ENCODE results near the gene LYZL2.
A peak's percentile ranks its signal among the peaks of the same experiment; 100 is the strongest.
"Not testable (repeated sequence)": the region's sequence is repeated elsewhere in the genome, so short reads cannot be mapped to it uniquely, and the experiment has no call there.

LYZL2 gene

GRCh38 chr10:30629653-30630052, at the start of gene LYZL2:
TSS of gene LYZL2 (minus strand) at chr10:30629753. CDS start at chr10:30626915, 2,838 bp downstream.
- no peak for DNase-seq (ENCODE audit: extremely low spot score)
- TF ChIP-seq L3MBTL2 (conservative IDR thresholded peaks at IDR 0.05) (no peak), ELF4 (IDR thresholded peaks at IDR 0.05) (no peak), CTBP1 (IDR thresholded peaks at IDR 0.05; ENCODE audit: borderline replicate concordance) (no peak), ZNF384 (IDR thresholded peaks at IDR 0.05) (no peak), NFRKB (IDR thresholded peaks at IDR 0.05) (no peak)
- TF ChIP-seq, protein P1, sequence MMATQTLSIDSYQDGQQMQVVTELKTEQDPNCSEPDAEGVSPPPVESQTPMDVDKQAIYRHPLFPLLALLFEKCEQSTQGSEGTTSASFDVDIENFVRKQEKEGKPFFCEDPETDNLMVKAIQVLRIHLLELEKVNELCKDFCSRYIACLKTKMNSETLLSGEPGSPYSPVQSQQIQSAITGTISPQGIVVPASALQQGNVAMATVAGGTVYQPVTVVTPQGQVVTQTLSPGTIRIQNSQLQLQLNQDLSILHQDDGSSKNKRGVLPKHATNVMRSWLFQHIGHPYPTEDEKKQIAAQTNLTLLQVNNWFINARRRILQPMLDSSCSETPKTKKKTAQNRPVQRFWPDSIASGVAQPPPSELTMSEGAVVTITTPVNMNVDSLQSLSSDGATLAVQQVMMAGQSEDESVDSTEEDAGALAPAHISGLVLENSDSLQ (IDR thresholded peaks at IDR 0.05), result no peak
- ChIA-PET POLR2A (no interaction called here), CTCF (interaction anchor here (0.6 to 2.6 kb wide), 2 partner anchors 10 to 41 kb away, joined by 3 to 7 read pairs; no protein-coding TSS in a partner anchor)

DNA sequence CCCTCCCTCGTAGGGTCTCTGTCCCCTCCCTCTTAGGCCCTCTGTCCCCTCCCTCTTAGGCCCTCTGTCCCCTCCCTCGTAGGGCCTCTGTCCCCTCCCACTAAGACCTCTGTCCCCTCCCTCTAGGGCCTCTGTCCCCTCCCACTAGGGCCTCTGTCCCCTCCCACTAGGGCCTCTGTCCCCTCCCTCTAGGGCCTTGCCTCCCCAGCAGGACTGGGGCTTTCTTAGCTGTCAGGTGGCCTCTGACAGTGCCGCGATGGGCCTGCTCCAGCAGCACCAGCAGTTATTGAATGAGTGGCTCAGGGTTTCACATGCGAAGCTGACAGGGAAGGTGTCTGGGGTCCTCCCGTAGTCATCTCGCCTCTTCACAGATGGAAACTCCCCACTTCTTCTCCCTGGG, 48.1 kb upstream of the LYZL2 start:
- DNase-seq (ENCODE audit: extremely low spot score); CTCF ChIA-PET; POLR2A ChIA-PET: not testable (repeated sequence)

DNA sequence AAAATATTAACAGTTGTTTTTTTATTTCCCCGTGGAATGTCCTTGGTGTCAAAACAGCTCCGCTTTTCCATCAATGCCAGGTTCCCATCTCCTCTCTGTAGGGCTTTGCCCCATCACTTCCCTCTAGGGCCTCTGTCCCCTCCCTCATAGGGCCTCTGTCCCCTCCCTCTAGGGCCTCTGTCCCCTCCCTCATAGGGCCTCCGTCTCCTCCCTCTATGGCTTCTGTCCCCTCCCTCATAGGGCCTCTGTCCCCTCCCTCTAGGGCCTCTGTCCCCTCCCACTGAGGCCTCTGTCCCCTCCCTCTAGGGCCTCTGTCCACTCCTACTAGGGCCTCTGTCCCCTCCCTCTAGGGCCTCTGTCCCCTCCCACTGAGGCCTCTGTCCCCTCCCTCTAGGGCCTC, 47.6 kb upstream of the LYZL2 start:
- CTCF ChIA-PET; DNase-seq (ENCODE audit: extremely low spot score); POLR2A ChIA-PET: not testable (repeated sequence)

- no peak for DNase-seq (ENCODE audit: extremely low spot score)
- POLR2A ChIA-PET, result no interaction called here
- CTCF ChIA-PET, result interaction anchor here (1.0 kb wide), 1 partner anchor 12 kb away, joined by 3 read pairs; no protein-coding TSS in a partner anchor
- no peak for TF ChIP-seq FOXM1 (IDR thresholded peaks at IDR 0.05; ENCODE audit: borderline replicate concordance)
These were observed 46.5 kb upstream of the LYZL2 start for GRCh38 chr10:30675791-30676718.

DNA sequence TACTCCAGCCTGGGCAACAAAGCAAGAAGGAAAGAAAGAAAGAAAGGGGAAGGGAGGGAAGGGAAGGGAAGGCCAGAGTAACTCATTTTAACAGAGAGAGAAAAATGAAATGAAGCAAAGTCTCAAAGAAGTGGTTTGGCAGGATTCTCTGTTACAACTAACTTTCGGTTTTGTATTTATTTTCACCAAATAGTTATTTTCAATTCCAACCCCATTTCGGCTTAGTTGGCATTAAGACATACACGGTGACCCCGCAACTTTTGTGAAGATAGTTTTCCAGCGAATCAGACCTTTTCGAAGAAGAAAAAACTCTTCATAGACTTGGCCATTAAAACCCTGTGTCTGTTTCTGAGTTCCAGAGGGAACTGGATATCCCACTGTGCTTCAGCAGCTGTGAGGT, 45.2 kb upstream of the LYZL2 start:
- ChIA-PET POLR2A (no interaction called here), CTCF (no interaction called here)
- no peak for DNase-seq (ENCODE audit: extremely low spot score)
- no peak for TF ChIP-seq LEF1 (IDR thresholded peaks at IDR 0.05; ENCODE audit: borderline replicate concordance)
- TF ChIP-seq FOXK2 (IDR thresholded peaks at IDR 0.05), result no peak
- no peak for TF ChIP-seq BHLHE40 (IDR thresholded peaks at IDR 0.05; ENCODE audit: borderline replicate concordance)
- no peak for TF ChIP-seq FOXA1 (IDR thresholded peaks at IDR 0.05)
- TF ChIP-seq L3MBTL2 (conservative IDR thresholded peaks at IDR 0.05), result no peak
- TF ChIP-seq ARNT (IDR thresholded peaks at IDR 0.05), result no peak
- no peak for TF ChIP-seq SP1 (IDR thresholded peaks at IDR 0.05)
- TF ChIP-seq, protein P1 (IDR thresholded peaks at IDR 0.05), result no peak
- no peak for TF ChIP-seq TARDBP (IDR thresholded peaks at IDR 0.05)

DNA sequence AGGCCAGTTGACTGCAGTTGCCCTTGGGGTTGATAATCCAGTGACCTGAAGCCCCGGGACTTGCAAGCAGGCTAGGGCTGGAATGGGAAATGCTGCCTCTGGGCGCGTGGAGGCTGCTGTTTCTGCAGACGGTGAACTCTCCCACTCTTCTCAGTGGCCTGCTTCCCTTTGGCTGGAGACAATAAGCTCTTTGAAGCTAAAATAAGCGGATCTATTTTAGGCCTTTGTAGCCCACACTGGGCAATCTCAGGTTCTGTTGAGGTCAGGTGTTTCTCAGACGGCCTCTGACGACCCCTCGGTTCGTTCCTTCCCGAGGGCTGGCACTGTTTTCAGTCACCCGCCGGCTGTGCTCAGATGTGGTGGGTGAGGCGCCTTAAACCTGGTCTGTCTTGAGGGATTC, 43.7 kb upstream of the LYZL2 start:
- POLR2A ChIA-PET; DNase-seq (ENCODE audit: extremely low spot score); CTCF ChIA-PET: not testable (repeated sequence)

- POLR2A ChIA-PET; CTCF ChIA-PET; DNase-seq (ENCODE audit: extremely low spot score): not testable (repeated sequence)
These were observed 42.8 kb upstream of the LYZL2 start for GRCh38 chr10:30672338-30672737.

- TF ChIP-seq ZNF384 (IDR thresholded peaks at IDR 0.05) (peak; percentile 24; the same call in 1 of the 2 replicates), CTBP1 (IDR thresholded peaks at IDR 0.05; ENCODE audit: borderline replicate concordance) (no peak)
- ChIA-PET POLR2A (no interaction called here), CTCF (interaction anchor here (0.5 to 2.8 kb wide), 9 partner anchors 10 to 1591 kb away, joined by 3 to 11 read pairs (median 3); partner anchors contain the start of gene LYZL2)
- peak; percentile 44 for DNase-seq (ENCODE audit: extremely low spot score)
These were observed 41.6 kb upstream of the LYZL2 start for GRCh38 chr10:30671026-30671616.

DNA sequence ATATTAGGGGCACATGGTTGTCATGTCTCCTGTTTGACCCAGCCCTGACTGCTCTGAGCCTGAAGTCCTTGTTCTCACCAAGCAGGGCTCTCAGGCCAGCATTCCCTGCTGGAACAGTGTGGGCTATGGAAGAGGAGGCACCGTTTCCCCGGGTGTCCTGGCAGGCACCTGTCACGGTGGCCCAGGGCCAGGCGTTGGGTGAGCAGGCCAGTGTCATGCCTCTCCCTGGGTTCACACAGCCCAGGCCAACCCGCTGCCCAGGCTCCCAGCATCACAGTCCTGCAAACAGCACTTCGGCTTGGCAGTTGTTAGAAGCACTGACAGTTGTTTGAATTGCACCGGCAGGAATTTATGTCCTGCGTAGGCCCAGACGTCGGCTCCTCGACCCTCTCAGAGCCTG, 38.4 kb upstream of the LYZL2 start:
- CTCF ChIA-PET; POLR2A ChIA-PET; DNase-seq (ENCODE audit: extremely low spot score): not testable (repeated sequence)

DNA sequence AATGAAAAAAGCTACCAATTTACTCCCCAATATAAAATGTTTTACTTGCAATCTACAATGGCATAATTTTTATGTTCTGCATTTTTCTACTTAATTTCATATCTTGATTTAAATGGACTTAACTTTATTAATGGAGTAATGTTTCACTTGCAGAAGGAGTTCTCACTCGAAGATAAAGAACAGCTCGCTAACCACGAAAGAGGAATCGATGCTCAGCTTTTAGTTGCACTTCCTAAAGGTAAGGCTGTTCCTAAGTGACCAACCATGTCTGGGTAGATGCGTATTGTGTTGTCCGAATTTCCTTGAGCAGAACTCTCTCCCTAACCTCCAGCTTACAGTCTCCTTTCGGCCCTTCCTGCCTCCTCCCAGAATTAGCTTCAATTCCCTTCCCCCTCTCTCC, 33.9 kb upstream of the LYZL2 start:
- DNase-seq (ENCODE audit: extremely low spot score); POLR2A ChIA-PET; CTCF ChIA-PET: not testable (repeated sequence)

Measured in HEK293T (cell line).